B cell (primary cell): Measurements from ENCODE around the gene OR10AD1. TPM values are rescaled to one million over a fixed set of nuclear protein-coding genes. Genes with fewer than 3 reads are reported as not detected.

Experiments
- ATAC-seq: fragments of 200-7000 bp; cut with Tn5 transposase; one replicate; pipeline ENCODE4 v1.10.0; 2021; ENCODE audit warnings: low read depth, mild to moderate bottlenecking, moderate number of reproducible peaks, moderate library complexity
- CTCF ChIA-PET: fragments of 350-600 bp; sonication (Branson Sonifier 250); formaldehyde crosslinking; loops from one replicate; lab custom pipeline; 2021; ENCODE audit warnings: antibody characterized with exemption, inconsistent platforms; lab: Charles Lee
- POLR2A ChIA-PET: fragments of 350-600 bp; sonication (Branson Sonifier 250); formaldehyde crosslinking; loops from one replicate; lab custom pipeline; 2021; ENCODE audit warnings: antibody characterized with exemption; lab: Charles Lee
- DNase-seq: peaks from one replicate; pipeline ENCODE4 v3.0.0; 2013
- H2AFZ ChIP-seq: 2 replicates; pipeline ENCODE4 v1.6.1; 2012; ENCODE audit warnings: mild to moderate bottlenecking, low read depth, low read length; ENCODE audit not compliant: insufficient read depth, poor library complexity, severe bottlenecking
- H3K27ac ChIP-seq, 2 donors: 1 replicate in 1 of 2; 2 replicates in 1 of 2; pipeline ENCODE4 v1.5.1; 2012 to 2013; ENCODE audit warnings: low read length in 2 of 2, mild to moderate bottlenecking in 2 of 2, moderate library complexity in 1 of 2
- H3K27me3 ChIP-seq, 4 experiments: fragments of 200-600 bp in 1 of 4; sonication (generic) in 1 of 4; replicated peaks in 1 of 4; 1 replicate in 2 of 4; 2 replicates in 2 of 4; pipeline versions ENCODE4 v1.6.1 to v1.7.0; 2013 to 2016; ENCODE audit warnings: low read length in 3 of 4, mild to moderate bottlenecking in 2 of 4, mixed read lengths in 1 of 4, moderate library complexity in 1 of 4; ENCODE audit not compliant: insufficient read depth in 4 of 4, control insufficient read depth in 3 of 4; ENCODE audit errors: control extremely low read depth in 1 of 4
- H3K36me3 ChIP-seq, 2 experiments: replicated peaks in 1 of 2; 1 replicate in 1 of 2; 2 replicates in 1 of 2; pipeline versions ENCODE4 v1.6.1 to v1.7.1; 2013; ENCODE audit warnings: low read length in 1 of 2; ENCODE audit not compliant: insufficient read depth in 2 of 2, control insufficient read depth in 1 of 2; ENCODE audit errors: control extremely low read depth in 1 of 2, extremely low read depth in 1 of 2
- H3K4me1 ChIP-seq, 2 donors: fragments of 200-600 bp in 1 of 2; sonication (generic) in 1 of 2; 1 replicate in 1 of 2; 2 replicates in 1 of 2; pipeline versions ENCODE4 v1.5.1 to v1.6.1; 2013 to 2017; ENCODE audit warnings: low read length in 2 of 2; ENCODE audit not compliant: control insufficient read depth in 2 of 2, insufficient read depth in 2 of 2
- H3K4me2 ChIP-seq: replicated peaks from 2 replicates; pipeline ENCODE3; 2012; ENCODE audit warnings: mild to moderate bottlenecking, low read depth, low read length; ENCODE audit not compliant: poor library complexity, severe bottlenecking
- H3K4me3 ChIP-seq, 5 experiments: fragments of 200-600 bp in 1 of 5; sonication (generic) in 1 of 5; 1 replicate in 3 of 5; 2 replicates in 2 of 5; pipeline versions ENCODE4 v1.5.1 to v1.7.0; 2011 to 2016; ENCODE audit warnings: low read length in 4 of 5, mild to moderate bottlenecking in 4 of 5, low read depth in 2 of 5, control low read depth in 1 of 5, moderate library complexity in 1 of 5; ENCODE audit not compliant: insufficient read depth in 1 of 5; ENCODE audit errors: control extremely low read depth in 1 of 5, extremely low read depth in 1 of 5
- H3K79me2 ChIP-seq: fragments of 200-600 bp; sonication (generic); one replicate; pipeline ENCODE4 v1.6.0; 2016; ENCODE audit warnings: low read length; ENCODE audit not compliant: control insufficient read depth, insufficient read depth
- H3K9ac ChIP-seq: fragments of 200-600 bp; sonication (generic); 2 replicates; pipeline ENCODE4 v1.6.1; 2017; ENCODE audit warnings: mild to moderate bottlenecking, low read length, moderate library complexity
- H3K9me3 ChIP-seq, 3 donors: one replicate each; pipeline versions ENCODE4 v1.6.1 to v1.7.1; 2013; ENCODE audit warnings: low read length in 2 of 3; ENCODE audit not compliant: control insufficient read depth in 2 of 3, insufficient read depth in 1 of 3; ENCODE audit errors: control extremely low read depth in 1 of 3
- H4K20me1 ChIP-seq: 2 replicates; pipeline ENCODE4 v1.6.0; 2012; ENCODE audit warnings: mild to moderate bottlenecking, low read length; ENCODE audit not compliant: insufficient read depth, control insufficient read depth, poor library complexity, severe bottlenecking
- H3K27ac Mint-ChIP-seq: one replicate; pipeline ENCODE4 v1.8.0; 2021; ENCODE audit warnings: mixed read lengths
- H3K27me3 Mint-ChIP-seq: one replicate; pipeline ENCODE4 v1.8.0; 2021; ENCODE audit warnings: mixed read lengths
- H3K4me1 Mint-ChIP-seq: one replicate; pipeline ENCODE4 v1.8.0; 2021; ENCODE audit warnings: mixed read lengths
- H3K4me3 Mint-ChIP-seq: one replicate; pipeline ENCODE4 v1.8.0; 2021; ENCODE audit warnings: mixed read lengths
- H3K9me3 Mint-ChIP-seq: one replicate; pipeline ENCODE4 v1.8.0; 2022; ENCODE audit warnings: mixed read lengths; ENCODE audit not compliant: insufficient read depth
- EZH2 ChIP-seq: IDR thresholded peaks from 2 replicates; pipeline ENCODE4 v1.6.1; 2012; ENCODE audit warnings: borderline replicate concordance, low read depth, mild to moderate bottlenecking, moderate library complexity, low read length; ENCODE audit not compliant: insufficient read depth, poor library complexity, severe bottlenecking
- WGBS: methylation state at CpG from one replicate; pipeline ENCODE4 v1.1.5; 2013; ENCODE audit warnings: missing lambda C conversion rate; ENCODE audit not compliant: insufficient coverage; 5-methylcytosine and 5-hydroxymethylcytosine counted together
- intact Hi-C: fragments of 100-400 bp; cut with micrococcal nuclease; formaldehyde crosslinking; loops from one replicate; pipeline ENCODE4 v1.10.0; 2022
- polyA plus RNA-seq: library from polyadenylated mRNA; depleted of rRNA; stranded (reverse); fragments of >200 nt; gene quantifications from 2 replicates; pipeline ENCODE4 v1.2.3, GENCODE V29; 2012
- total RNA-seq, 2 donors: library from RNA; stranded (reverse); fragments of 120-200 nt in 1 of 2; gene quantifications; 1 replicate in 1 of 2; 2 replicates in 1 of 2; pipeline versions ENCODE4 v1.2.3 to v1.2.4, GENCODE V29; 2013 to 2022
- TF ChIP-seq, protein P1 (sequence below): fragments of 200-600 bp; IDR thresholded peaks from one replicate; pipeline ENCODE4 v1.8.0; 2022; ENCODE audit warnings: antibody characterized with exemption, mild to moderate bottlenecking

Gene OR10AD1
- total and polyA plus RNA-seq, 2 donors (not counting 1 experiment from before 2014, with no cell fraction given), result not detected

DNA sequence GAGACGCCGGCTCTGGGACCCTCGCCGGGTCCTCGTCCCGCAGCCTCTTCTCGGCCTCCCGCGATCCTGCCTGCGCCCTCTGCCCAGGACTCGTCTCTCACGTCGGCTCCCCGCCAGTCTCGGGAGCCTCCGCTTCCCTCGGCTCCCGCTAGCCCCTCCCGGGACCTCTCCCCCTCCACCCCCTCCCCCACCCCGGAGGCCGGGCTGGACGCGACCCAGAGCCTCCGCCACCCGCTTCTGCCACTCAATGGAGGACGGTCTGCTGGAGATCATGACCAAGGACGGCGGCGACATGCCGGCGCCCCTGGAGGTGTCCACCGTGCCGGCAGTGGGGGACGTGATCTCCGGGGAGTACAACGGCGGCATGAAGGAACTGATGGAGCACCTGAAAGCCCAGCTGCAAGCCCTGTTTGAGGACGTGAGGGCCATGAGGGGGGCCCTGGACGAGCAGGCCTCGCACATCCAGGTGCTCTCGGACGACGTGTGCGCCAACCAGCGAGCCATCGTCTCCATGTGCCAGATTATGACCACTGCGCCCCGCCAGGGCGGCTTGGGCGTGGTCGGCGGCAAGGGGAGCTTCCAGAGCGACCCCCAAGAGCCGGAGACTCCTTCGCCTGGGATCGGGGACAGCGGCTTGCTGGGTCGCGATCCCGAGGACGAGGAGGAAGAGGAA lies 19.1 kb downstream of the OR10AD1 start:
- H3K27me3 Mint-ChIP-seq, result peaks cover 30% of the 10 kb centered on the region
- Histone ChIP-seq H3K27ac (no peak overlapping the region), H3K4me3 (peak overlapping the region in 4 of 5 experiments; percentile 69 to 85 (median 76))

More for the DNA sequence above, 19.1 kb downstream of the OR10AD1 start:
- Histone ChIP-seq H3K36me3 (no peaks in the 10 kb centered on the region), H3K79me2 (no peaks in the 10 kb centered on the region), H3K4me1 (peaks cover 27 to 29% of the 10 kb centered on the region in 2 donors), H3K4me2 (peak overlapping the region; percentile 92), H3K9ac (peak overlapping the region; percentile 79), H2AFZ (peak overlapping the region; percentile 92), H4K20me1 (no peaks in the 10 kb centered on the region), H3K9me3 (peaks cover 0 to 4% (median 0%) of the 10 kb centered on the region in 3 donors), H3K27me3 (peaks cover 0 to 33% (median 15%) of the 10 kb centered on the region in 4 experiments)
- intact Hi-C loops, result loop anchor here (1.0 to 10.0 kb wide), 6 partner anchors 14 to 479 kb away; partner anchors contain the start of genes ASB8, RPAP3, TMEM106C and ZNF641
- ChIA-PET POLR2A (no interaction called here), CTCF (interaction anchor here (0.8 to 3.4 kb wide), 6 partner anchors 8 to 477 kb away, joined by 3 to 26 read pairs (median 5); partner anchors contain the start of gene ASB8)
- Mint-ChIP-seq H3K4me3 (peak overlapping the region; percentile 98), H3K4me1 (peaks cover 28% of the 10 kb centered on the region), H3K9me3 (no peaks in the 10 kb centered on the region), H3K27ac (peak overlapping the region; percentile 68)
- TF ChIP-seq, protein P1, sequence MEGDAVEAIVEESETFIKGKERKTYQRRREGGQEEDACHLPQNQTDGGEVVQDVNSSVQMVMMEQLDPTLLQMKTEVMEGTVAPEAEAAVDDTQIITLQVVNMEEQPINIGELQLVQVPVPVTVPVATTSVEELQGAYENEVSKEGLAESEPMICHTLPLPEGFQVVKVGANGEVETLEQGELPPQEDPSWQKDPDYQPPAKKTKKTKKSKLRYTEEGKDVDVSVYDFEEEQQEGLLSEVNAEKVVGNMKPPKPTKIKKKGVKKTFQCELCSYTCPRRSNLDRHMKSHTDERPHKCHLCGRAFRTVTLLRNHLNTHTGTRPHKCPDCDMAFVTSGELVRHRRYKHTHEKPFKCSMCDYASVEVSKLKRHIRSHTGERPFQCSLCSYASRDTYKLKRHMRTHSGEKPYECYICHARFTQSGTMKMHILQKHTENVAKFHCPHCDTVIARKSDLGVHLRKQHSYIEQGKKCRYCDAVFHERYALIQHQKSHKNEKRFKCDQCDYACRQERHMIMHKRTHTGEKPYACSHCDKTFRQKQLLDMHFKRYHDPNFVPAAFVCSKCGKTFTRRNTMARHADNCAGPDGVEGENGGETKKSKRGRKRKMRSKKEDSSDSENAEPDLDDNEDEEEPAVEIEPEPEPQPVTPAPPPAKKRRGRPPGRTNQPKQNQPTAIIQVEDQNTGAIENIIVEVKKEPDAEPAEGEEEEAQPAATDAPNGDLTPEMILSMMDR, result peak; percentile 34
- TF ChIP-seq EZH2, result no peak
- peak; percentile 5 for ATAC-seq
- DNase-seq, result peak; percentile 48
- 7% methylated on average over 55 of the region's 61 CpGs for WGBS
